CD4-positive, alpha-beta T cell treated with Interleukin-10 for 1 hour (primary cell): ENCODE results near the gene INPP5A.
"Not testable (repeated sequence)": the region's sequence is repeated elsewhere in the genome, so short reads cannot be mapped to it uniquely, and the experiment has no call there.

Source experiments
- DNase-seq: peaks from one replicate; pipeline ENCODE4 v3.0.0-alpha.2; 2020

The INPP5A gene

DNA sequence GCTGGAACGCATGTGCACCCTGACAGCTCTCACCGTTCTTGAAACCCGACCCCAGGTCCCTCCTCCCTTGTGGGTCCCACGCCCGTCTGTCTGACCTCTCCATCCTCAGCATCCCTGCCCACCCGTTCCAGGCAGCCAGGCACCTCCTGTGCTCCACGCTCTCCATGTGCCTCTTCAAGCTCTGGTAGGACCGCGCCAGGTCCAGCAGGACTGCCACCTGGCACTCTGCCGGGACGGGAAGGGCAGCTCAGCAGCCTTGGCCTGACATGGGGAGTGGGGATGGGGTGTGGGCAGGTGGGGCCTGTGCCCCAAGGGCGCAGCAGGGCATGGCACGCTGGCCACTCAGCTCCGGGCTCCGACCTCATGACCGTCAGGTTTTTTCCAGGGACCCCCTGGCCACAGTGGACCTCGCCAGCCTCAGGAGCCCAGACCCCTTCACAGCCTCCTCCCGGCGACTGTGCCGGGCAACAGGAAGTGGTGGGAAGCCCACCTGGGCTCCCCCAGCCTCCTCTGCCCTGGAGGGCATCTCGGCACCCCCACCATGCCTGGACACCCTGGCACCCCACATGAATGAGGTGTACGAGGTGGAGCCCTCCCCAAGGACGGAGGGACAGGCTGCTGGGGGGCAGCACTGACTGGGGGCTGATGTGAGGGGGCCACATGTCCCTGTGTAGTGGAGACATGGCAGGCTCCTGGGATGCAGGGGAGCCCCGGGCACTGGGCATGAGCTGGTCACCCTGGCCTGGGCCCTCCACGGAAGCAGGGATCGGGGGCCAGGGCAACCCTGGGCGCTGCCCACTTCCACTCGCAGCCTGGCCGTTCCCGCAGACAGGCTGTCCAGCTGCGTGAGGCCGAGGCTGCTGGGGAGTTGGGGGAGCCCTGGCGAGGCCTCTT is 273.5 kb downstream of the INPP5A start:
- DNase-seq = no peak

- DNase-seq = no peak
Measured at GRCh38 chr10:132811891-132812481, 274.4 kb downstream of the INPP5A start.

GRCh38 chr10:132812520-132812919 is 274.9 kb downstream of the INPP5A start:
- no peak for DNase-seq

- DNase-seq = no peak
Measured at GRCh38 chr10:132813001-132813401, 275.4 kb downstream of the INPP5A start.

DNA sequence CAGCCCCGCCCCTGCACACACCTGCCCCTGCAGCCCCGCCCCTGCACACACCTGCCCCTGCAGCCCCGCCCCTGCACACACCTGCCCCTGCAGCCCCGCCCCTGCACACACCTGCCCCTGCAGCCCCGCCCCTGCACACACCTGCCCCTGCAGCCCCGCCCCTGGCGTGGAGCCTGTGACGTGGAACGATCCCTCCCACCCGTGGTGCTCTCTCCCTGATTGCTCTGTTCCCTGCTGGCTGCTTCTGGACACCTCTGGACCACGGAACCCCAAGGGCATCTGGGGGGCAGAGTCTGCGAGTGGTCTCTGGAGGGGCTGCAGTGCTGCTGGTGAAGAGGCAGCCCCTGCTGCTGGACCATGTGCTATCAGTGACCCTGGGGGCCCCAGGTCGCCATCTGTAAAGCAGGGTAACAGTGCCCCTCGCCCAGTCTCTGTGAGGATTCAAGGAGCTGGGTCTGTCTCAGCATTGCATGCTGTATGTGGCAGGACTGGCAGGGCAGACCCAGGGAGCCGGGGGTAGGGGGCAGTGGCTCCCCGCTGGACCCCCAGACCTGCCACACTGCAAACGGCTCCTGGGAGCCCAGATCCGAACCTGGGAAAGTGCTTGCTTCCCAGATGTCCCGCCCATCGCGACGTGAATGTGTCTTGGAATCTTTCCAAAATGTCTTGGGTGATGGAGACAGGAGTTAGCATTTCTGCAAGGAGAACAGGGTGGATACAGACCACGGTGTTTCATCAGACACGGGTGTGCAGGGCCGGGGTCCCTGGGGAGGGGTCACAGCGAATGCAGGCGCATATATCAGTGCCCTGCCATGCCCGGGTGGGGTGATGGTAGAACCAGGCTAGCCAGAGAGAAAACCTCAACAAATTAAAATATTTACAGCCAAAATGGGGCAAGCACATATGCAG is 276.2 kb downstream of the INPP5A start:
- no peak for DNase-seq

GRCh38 chr10:132814469-132814856 is 276.9 kb downstream of the INPP5A start:
- no peak for DNase-seq

DNA sequence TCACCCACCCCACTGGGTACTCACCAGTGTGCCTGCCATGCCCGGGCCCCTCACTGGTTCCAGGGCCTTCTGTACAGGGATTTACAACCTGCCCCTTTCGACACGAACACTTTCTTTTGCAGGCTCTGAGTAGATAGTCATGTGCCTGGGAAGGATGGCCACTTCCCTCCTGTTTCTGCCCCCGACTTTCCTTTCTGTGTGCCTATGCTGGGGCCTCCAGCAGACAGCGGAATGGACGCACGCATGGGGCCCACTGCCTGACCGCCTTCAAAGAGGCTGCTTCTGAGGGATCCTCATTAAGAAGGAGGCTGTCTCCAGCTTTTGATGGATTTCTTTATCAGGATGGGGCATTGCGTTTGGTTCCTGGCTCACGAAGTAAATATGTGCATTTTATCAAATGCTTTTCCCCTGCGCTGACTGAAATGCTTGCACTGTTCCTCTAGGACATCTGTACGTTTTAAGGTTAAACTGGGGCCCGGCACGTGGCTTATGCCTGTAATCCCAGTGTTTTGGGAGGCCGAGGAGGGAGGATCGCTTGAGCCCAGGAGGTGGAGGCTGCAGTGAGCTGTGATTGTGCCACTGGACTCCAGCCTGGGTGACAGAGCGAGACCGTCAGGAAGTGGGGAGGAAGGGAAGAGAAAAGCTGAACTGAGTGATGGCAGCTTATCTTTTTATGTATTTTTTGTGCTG is 277.7 kb downstream of the INPP5A start:
- no peak for DNase-seq

- no peak for DNase-seq
Measured at GRCh38 chr10:132816718-132817117, 279.1 kb downstream of the INPP5A start.

DNA sequence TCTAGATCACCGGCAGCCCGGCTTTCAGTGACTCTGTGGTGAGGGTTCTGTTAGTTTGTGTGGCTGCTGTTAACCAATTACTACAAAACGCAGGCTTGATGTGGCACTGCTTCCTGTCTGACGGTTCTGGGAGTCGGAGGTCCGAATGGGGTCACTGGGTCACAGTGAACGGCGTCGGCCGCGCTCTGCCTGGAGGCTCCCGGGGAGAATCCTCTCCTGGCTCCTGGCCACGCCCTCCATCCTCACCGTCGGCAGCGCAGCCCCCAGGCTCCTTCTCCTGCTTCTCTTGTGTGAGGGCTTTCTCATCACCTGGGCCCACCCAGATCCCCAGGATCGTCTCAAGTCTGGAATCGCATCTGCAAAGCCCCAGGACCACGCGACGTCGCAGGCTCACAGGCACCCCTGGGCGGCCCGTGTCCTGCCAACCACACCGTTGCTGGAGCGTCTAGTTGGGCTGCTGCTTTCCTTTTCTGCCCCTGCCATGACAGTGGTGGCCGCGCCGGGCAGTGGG is 280.2 kb downstream of the INPP5A start:
- DNase-seq = no peak

- no peak for DNase-seq
Measured at GRCh38 chr10:132820056-132820455, 282.5 kb downstream of the INPP5A start.

- DNase-seq = not testable (repeated sequence)
Measured at GRCh38 chr10:132825783-132826523, 288.4 kb downstream of the INPP5A start.

GRCh38 chr10:132826524-132827422 is 289.2 kb downstream of the INPP5A start:
- DNase-seq = no peak

DNA sequence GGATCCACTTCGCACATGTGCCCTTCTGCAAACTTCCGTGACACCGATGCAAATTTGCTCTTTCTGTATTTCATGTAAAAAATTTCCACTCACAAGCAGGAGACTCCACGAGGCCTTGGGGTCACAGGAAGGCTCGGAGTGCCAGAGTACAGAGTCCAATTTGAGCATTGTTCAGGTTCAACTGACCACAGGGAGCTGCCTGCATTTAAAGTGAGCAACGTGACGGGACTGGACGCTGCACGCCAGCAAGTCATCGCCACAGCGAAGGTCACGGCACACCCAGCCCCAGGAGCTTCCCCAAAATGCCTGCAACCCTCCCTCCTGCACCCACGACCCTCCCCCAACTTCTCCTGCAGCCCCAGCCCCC is 289.8 kb downstream of the INPP5A start:
- no peak for DNase-seq

GRCh38 chr10:132827861-132828539 is 290.4 kb downstream of the INPP5A start:
- DNase-seq = no peak

- no peak for DNase-seq
Measured at GRCh38 chr10:132828681-132829080, 291.1 kb downstream of the INPP5A start.

DNA sequence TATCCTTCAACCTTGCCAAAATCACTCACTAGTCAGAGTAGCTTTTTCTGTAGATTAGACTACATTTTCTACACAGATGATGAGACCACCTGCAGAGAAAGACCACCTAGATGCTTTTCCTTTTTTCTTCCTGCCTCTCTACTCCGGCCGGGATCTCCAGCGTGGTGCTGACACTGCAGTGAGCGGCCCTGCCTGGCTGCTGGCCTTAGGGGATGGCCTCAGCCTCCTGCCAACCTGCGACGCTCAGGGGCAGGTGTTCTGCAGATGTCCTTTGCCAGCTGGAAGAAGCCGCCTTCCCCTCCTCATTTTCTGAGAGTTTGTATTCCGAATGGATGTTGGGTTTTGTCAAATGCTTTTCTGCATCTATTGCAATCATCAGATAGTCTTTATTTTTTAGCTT is 291.8 kb downstream of the INPP5A start:
- no peak for DNase-seq

- no peak for DNase-seq
Measured at GRCh38 chr10:132832186-132832969, 294.8 kb downstream of the INPP5A start.
